K562 treated with DMSO at 1 percent for 12 hours (cell line): ENCODE results near the gene PTPRCAP. TPM values are rescaled to one million over a fixed set of nuclear protein-coding genes. Genes with fewer than 3 reads are reported as not detected.

ENCODE experiments used
- total RNA-seq: library from RNA; unstranded; fragments of 300-600 nt; gene quantifications from 2 replicates; pipeline ENCODE4 v1.2.3, GENCODE V29; 2022; ENCODE audit not compliant: insufficient read depth

PTPRCAP gene, protein sequence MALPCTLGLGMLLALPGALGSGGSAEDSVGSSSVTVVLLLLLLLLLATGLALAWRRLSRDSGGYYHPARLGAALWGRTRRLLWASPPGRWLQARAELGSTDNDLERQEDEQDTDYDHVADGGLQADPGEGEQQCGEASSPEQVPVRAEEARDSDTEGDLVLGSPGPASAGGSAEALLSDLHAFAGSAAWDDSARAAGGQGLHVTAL
- total RNA-seq: 1.8 and 4.2 TPM in 2 replicates

DNA sequence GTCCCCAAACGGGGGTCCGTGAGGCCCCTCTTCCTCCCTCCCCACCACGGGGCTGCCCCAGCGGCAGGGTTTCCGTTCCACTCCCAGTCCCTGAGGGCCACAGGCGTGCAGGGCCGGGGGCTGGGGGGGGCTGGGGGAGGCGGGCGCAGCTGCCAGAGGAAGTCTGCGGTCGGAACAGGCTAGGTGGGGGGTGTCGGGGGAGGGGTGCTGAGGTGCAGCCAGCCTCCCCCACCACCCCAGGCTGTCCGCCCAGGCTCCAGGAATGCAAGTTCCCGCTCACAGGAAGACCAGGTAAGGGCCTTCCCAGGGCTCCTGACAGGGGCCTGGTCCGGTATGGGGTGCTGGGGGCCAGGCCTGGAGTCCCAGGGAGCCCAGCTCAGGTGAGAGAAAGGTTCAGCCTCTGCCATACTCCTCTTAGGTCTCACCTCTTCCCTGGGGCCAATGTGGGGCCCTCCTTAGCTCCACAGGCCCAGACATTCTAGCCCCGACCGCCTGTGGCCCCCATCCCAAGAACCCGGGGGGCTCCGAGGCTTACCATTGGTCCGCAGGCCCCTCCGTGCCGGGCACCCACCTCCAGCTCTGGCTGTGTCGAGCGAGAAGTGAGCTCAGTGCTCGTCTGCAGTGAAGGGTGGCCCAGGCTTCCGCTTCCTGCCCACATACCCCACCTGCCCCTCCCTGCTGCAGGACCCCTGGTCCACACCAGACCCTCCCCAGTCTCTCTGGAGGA, at the start of gene PTPRCAP:
Gene PTPRCAP (minus strand): TSS at position 601 of the 727 bp plus-strand sequence. CDS start 63 bp downstream, at position 538.

GRCh38 chr11:67482827-67483798, 45.6 kb upstream of the PTPRCAP start, which contains the start of gene AIP:
TSS of gene AIP (plus strand) at chr11:67483026. CDS start at chr11:67483159, 133 bp downstream.

DNA sequence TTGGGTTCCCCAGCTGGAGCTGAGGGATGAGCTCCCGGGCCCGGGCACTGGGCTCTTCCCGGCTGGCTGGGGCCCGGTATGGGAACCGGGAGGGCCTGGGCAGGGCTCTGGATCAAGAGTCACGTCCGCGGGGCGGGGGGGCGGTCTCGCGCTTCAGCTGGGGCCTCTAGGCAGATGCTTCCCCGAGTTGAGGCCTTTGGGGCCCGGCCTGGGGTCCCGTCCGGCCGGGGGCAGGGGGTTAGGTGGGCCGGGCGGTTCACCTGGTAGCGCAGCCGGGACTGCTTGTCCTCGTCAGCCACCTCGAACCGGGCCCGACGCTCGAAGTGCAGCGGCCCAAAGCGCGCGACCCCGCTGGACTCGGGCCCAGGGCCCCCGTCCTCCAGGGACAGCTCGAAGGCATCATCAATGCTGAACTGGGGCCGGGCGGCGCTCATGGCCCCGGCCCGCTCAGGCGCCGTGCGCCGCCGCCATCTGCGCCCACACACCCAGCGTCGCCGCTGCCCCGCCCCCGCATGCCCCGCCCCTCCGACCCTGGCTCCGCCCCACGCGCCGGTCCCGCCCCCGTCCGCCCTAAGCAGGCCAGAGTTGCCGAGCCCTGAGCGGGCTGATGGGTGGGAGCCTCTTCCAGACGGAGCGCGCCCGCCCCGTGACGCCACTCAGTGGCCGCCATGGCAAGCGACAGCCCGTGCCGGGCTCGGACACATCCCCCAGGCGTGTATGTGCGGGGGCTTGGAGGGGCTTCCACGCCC, 31.5 kb upstream of the PTPRCAP start, which contains the start of gene TMEM134:
Gene TMEM134 (minus strand): TSS at position 493 of the 749 bp plus-strand sequence. CDS start 59 bp downstream, at position 434.

GRCh38 chr11:67455054-67455453, 17.6 kb upstream of the PTPRCAP start, which contains the start of gene CABP4:
TSS of gene CABP4 (plus strand) at chr11:67455354. CDS start at chr11:67455424, 70 bp downstream.

GRCh38 chr11:67452141-67452952, 14.9 kb upstream of the PTPRCAP start, which contains the start of gene GPR152:
TSS of gene GPR152 (minus strand) at chr11:67452729. CDS start at chr11:67452724, 5 bp downstream.

GRCh38 chr11:67428052-67429001, 9.2 kb downstream of the PTPRCAP start, which contains the start of gene RPS6KB2:
TSS of gene RPS6KB2 (plus strand) at chr11:67428494. CDS start at chr11:67428546, 52 bp downstream.

DNA sequence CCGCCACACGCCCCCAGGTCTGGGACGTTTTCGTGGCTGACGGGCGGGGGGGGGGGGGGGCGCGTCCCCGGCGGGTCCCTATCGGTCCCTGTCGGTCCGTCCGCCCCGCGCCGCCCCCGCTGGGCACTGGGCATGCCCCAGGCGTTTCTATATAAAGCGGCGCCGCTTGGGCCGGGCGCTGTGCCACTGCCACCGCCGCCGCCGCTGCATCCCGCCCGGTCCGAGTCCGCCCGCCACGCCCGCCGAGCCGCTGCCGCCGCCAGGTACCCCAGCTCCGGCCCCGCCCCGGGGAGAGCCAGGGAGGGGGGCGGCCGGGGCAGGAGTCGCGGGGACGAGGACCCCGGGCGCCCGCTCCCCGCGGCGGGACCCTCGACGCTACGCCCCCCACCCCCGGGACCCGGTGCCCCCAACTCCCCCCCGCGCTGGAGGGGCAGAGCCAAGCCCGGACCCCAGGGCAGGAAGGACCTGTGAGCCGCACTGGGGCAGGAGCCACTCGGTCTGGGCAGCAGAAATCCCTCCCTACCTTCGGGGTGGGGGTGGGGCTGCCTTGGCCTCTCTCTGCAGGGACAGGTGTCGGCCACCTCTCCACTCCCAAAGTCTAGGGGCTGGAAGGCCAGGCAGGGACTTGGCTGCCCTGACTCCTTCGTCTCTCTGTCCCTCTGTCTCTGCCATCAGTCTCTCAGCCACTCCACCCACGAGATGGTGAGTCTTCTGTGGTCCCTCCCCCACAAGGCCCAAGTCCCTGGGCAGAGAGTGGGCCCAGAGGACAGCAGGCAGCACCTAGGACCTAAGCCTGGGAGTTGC, 21.8 kb downstream of the PTPRCAP start, which contains the start of gene CARNS1:
Gene CARNS1 (plus strand): TSS at position 178 of the 804 bp plus-strand sequence. CDS start 522 bp downstream, at position 700.

DNA sequence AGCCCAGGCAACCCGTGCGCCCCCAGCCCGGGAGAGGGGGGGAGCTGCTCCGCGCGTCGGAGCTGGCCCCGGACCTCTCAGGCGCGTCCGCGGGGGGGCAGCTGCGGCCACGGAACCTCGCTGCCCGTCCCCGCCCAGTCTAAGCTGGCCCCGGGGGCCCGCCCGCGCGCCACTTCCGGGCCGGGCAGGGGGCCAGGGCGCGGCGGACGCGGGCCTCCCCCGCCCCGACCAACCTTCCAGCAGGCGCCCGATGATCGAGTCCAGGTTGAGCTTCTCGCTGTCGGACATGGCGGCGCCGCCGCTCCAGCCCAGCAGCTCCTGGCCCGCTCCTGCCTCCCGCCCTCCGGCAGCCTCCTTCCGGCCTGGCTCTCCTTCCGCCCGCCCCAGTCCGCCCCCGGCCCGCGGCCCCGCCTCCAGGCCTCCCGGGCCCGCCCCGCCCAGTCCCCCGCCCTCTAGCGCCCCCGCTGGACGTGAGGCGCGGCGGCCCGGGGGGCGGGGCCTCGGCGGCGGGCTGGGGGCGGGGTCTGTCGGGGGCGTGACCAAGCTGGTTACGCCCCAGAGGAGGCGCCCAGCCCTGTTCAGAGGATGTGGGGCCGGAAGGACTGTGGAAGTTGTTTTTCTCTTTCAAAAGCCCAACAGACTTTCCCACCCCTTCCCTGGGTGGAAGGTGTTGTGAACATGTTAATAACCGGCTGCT, 35.8 kb downstream of the PTPRCAP start, which contains the start of gene PPP1CA:
Gene PPP1CA (minus strand): TSS at position 364 of the 697 bp plus-strand sequence. CDS start 76 bp downstream, at position 288.

GRCh38 chr11:67391304-67392182, 45.9 kb downstream of the PTPRCAP start, which contains the start of gene RAD9A:
TSS of gene RAD9A (plus strand) at chr11:67391986. CDS start at chr11:67392045, 59 bp downstream.

Other genes with a start within 250 kb of the PTPRCAP start
- 127 and 167 TPM in 2 replicates for gene GRK2, start 171.2 kb downstream of the PTPRCAP start, total RNA-seq
- gene ANKRD13D, start 148.4 kb downstream of the PTPRCAP start, total RNA-seq: 53.9 and 69.9 TPM in 2 replicates
- gene SSH3, start 134.2 kb downstream of the PTPRCAP start, total RNA-seq: 2.9 and 3.3 TPM in 2 replicates
- 95.5 and 130 TPM in 2 replicates for gene POLD4, start 84.1 kb downstream of the PTPRCAP start, total RNA-seq
- gene CLCF1, start 64.1 kb downstream of the PTPRCAP start, total RNA-seq: 2.8 and 4.5 TPM in 2 replicates
- gene RAD9A, start 45.7 kb downstream of the PTPRCAP start, total RNA-seq: 33.4 and 59.3 TPM in 2 replicates
- gene PPP1CA, start 35.8 kb downstream of the PTPRCAP start, total RNA-seq: 313 and 351 TPM in 2 replicates
- gene TBC1D10C, start 33.6 kb downstream of the PTPRCAP start, total RNA-seq: 0.62 TPM in 1 of 2 replicates, not detected in the other
- not detected in 2 replicates for gene CARNS1, start 22.0 kb downstream of the PTPRCAP start, total RNA-seq
- gene RPS6KB2, start 9.2 kb downstream of the PTPRCAP start, total RNA-seq: 81.1 and 94.7 TPM in 2 replicates
- gene CORO1B, start 5.8 kb upstream of the PTPRCAP start, total RNA-seq: 180 and 198 TPM in 2 replicates
- not detected in 2 replicates for gene GPR152, start 15.0 kb upstream of the PTPRCAP start, total RNA-seq
- not detected in 2 replicates for gene CABP4, start 17.7 kb upstream of the PTPRCAP start, total RNA-seq
- 21.4 and 32.1 TPM in 2 replicates for gene TMEM134, start 31.6 kb upstream of the PTPRCAP start, total RNA-seq
- 86.6 and 130 TPM in 2 replicates for gene AIP, start 45.3 kb upstream of the PTPRCAP start, total RNA-seq
- 28.6 and 34.2 TPM in 2 replicates for gene PITPNM1, start 67.7 kb upstream of the PTPRCAP start, total RNA-seq
- 103 and 111 TPM in 2 replicates for gene CDK2AP2, start 70.5 kb upstream of the PTPRCAP start, total RNA-seq
- gene CABP2, start 85.8 kb upstream of the PTPRCAP start, total RNA-seq: not detected in 2 replicates
- 1,909 and 2,597 TPM in 2 replicates for gene GSTP1, start 146.1 kb upstream of the PTPRCAP start, total RNA-seq
- gene NDUFV1, start 169.3 kb upstream of the PTPRCAP start, total RNA-seq: 208 and 271 TPM in 2 replicates
- gene NUDT8, start 192.3 kb upstream of the PTPRCAP start, total RNA-seq: 18.2 and 22.5 TPM in 2 replicates
- not detected in 2 replicates for gene TBX10, start 202.1 kb upstream of the PTPRCAP start, total RNA-seq
- not detected in 2 replicates for gene ACY3, start 213.0 kb upstream of the PTPRCAP start, total RNA-seq
- gene ALDH3B2, start 236.9 kb upstream of the PTPRCAP start, total RNA-seq: not detected in 2 replicates